SH-SY5Y (cell line): ENCODE results near the gene TBC1D8.

Source experiments
- GATA2 ChIP-seq: IDR thresholded peaks from 2 replicates; pipeline ENCODE4 v1.6.1; 2011; ENCODE audit warnings: mild to moderate bottlenecking, low read depth, low read length
- GATA3 ChIP-seq: IDR thresholded peaks from 2 replicates; pipeline ENCODE4 v1.6.1; 2011; ENCODE audit warnings: low read depth, mild to moderate bottlenecking, low read length, moderate library complexity

The TBC1D8 gene

GRCh38 chr2:101149241-101150192 lies 1.7 kb downstream of the TBC1D8 start:
- TF ChIP-seq GATA2 = no peak
- no peak for TF ChIP-seq GATA3

- TF ChIP-seq GATA3 = no peak
- TF ChIP-seq GATA2 = no peak
These were observed 2.4 kb downstream of the TBC1D8 start for GRCh38 chr2:101148777-101149176.

- TF ChIP-seq GATA3 = no peak
- no peak for TF ChIP-seq GATA2
These were observed 3.2 kb downstream of the TBC1D8 start for GRCh38 chr2:101147971-101148370.

DNA sequence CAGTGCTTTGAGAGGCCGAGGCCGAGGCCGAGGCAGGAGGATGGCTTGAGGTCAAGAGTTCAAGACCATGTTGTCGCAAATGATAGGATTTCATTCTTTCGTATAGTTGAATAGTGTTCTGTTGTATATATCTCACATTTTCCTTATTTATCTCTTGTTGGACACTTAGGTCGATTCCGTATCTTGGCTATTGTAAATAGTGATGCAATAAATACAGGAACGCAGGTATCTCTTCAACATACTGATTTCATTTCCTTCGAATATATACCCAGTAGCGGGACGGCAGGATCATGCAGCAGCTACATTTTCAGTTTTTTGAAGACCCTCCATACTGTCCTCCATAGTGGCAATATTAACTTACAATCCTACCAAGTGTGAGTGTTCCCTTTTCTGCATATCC lies 4.1 kb downstream of the TBC1D8 start:
- TF ChIP-seq GATA2 (no peak), GATA3 (no peak)

DNA sequence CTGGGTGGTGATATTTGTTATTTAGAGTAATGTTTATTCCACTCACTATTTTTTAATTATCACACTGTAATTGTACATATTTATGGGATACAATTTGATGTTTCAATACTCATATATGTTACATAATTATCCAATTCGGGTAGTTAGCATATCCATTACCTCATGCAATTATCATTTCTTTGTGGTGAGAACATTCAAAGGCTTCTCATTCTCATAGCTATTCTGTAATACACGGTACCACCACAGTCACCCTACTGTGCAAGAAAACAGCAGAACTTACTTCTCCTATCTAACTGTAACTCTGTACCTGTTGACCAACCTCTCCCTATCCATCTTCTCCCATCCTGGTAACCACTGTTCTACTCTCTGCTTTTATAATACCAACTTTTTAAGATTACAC lies 4.6 kb downstream of the TBC1D8 start:
- TF ChIP-seq GATA3 (no peak), GATA2 (no peak)

- no peak for TF ChIP-seq GATA2
- no peak for TF ChIP-seq GATA3
These were observed 5.8 kb downstream of the TBC1D8 start for GRCh38 chr2:101145406-101145805.

- TF ChIP-seq GATA2 (no peak), GATA3 (no peak)
These were observed 9.0 kb downstream of the TBC1D8 start for GRCh38 chr2:101142163-101142562.

- TF ChIP-seq GATA2 (no peak), GATA3 (no peak)
These were observed 10.1 kb downstream of the TBC1D8 start for GRCh38 chr2:101140978-101141655.

- no peak for TF ChIP-seq GATA2
- TF ChIP-seq GATA3 = no peak
These were observed 10.9 kb downstream of the TBC1D8 start for GRCh38 chr2:101140237-101140636.

GRCh38 chr2:101139495-101139894 lies 11.7 kb downstream of the TBC1D8 start:
- TF ChIP-seq GATA2 = no peak
- TF ChIP-seq GATA3 = no peak

GRCh38 chr2:101135412-101136296 lies 15.5 kb downstream of the TBC1D8 start:
- TF ChIP-seq GATA2 (no peak), GATA3 (no peak)

- no peak for TF ChIP-seq GATA2
- TF ChIP-seq GATA3 = no peak
These were observed 17.6 kb downstream of the TBC1D8 start for GRCh38 chr2:101133492-101134100.

- TF ChIP-seq GATA2 (no peak), GATA3 (no peak)
These were observed 19.0 kb downstream of the TBC1D8 start for GRCh38 chr2:101132202-101132601.
